ENCODE results near the gene OXLD1.
"Not testable (repeated sequence)": the region's sequence is repeated elsewhere in the genome, so short reads cannot be mapped to it uniquely, and the experiment has no call there.

OXLD1 gene

GRCh38 chr17:81648707-81649085 lies 17.7 kb downstream of the OXLD1 start:
- DNase-seq = no peak

GRCh38 chr17:81648013-81648706 lies 18.2 kb downstream of the OXLD1 start:
- no peak for DNase-seq

- DNase-seq = no peak
These were observed 18.8 kb downstream of the OXLD1 start for GRCh38 chr17:81647640-81648012.

- no peak for DNase-seq
These were observed 19.4 kb downstream of the OXLD1 start for GRCh38 chr17:81646869-81647600.

GRCh38 chr17:81644976-81645952 lies 21.1 kb downstream of the OXLD1 start:
- DNase-seq = no peak

GRCh38 chr17:81644496-81644895 lies 21.9 kb downstream of the OXLD1 start:
- no peak for DNase-seq

GRCh38 chr17:81641825-81642489 lies 24.4 kb downstream of the OXLD1 start:
- no peak for DNase-seq

GRCh38 chr17:81640011-81640410 lies 26.4 kb downstream of the OXLD1 start:
- DNase-seq = no peak

- no peak for DNase-seq
These were observed 27.7 kb downstream of the OXLD1 start for GRCh38 chr17:81638683-81639082.

GRCh38 chr17:81636505-81637288 lies 29.7 kb downstream of the OXLD1 start, which contains the start of the genes NPLOC4 and TSPAN10:
Gene NPLOC4 (minus strand): TSS chr17:81637112. CDS start chr17:81636930, 182 bp downstream.
Gene TSPAN10 (plus strand): TSS chr17:81637196. CDS start chr17:81642413, 5,217 bp downstream.
- peak; percentile 84 for DNase-seq

GRCh38 chr17:81635973-81636504 lies 30.4 kb downstream of the OXLD1 start:
- DNase-seq = no peak

GRCh38 chr17:81635431-81635830 lies 31.0 kb downstream of the OXLD1 start:
- DNase-seq = no peak

GRCh38 chr17:81631482-81631881 lies 34.9 kb downstream of the OXLD1 start:
- DNase-seq = no peak

- no peak for DNase-seq
These were observed 36.1 kb downstream of the OXLD1 start for GRCh38 chr17:81630274-81630673.

GRCh38 chr17:81621494-81622130 lies 44.8 kb downstream of the OXLD1 start:
- DNase-seq = no peak

- not testable (repeated sequence) for DNase-seq
These were observed 48.1 kb downstream of the OXLD1 start for GRCh38 chr17:81618307-81618706.

GRCh38 chr17:81616877-81617276 lies 49.5 kb downstream of the OXLD1 start:
- DNase-seq = no peak

GRCh38 chr17:81615401-81615930 lies 50.9 kb downstream of the OXLD1 start:
- no peak for DNase-seq
